ENCODE measurements around the gene ADCY3.

ADCY3 gene

GRCh38 chr2:24875272-24875671 lies 44.8 kb downstream of the ADCY3 start:
- no peak for DNase-seq (ENCODE audit: low read depth in 2 of 2)

- no peak for DNase-seq (ENCODE audit: low read depth in 2 of 2)
Measured at GRCh38 chr2:24874035-24874434, 46.0 kb downstream of the ADCY3 start.

- DNase-seq (ENCODE audit: low read depth in 2 of 2) = no peak
Measured at GRCh38 chr2:24873619-24874018, 46.4 kb downstream of the ADCY3 start.

- DNase-seq (ENCODE audit: low read depth in 2 of 2) = no peak
Measured at GRCh38 chr2:24872344-24873115, 47.5 kb downstream of the ADCY3 start.

GRCh38 chr2:24871852-24872333 lies 48.1 kb downstream of the ADCY3 start:
- no peak for DNase-seq (ENCODE audit: low read depth in 2 of 2)

- DNase-seq (ENCODE audit: low read depth in 2 of 2) = no peak
Measured at GRCh38 chr2:24870891-24871705, 48.9 kb downstream of the ADCY3 start.

GRCh38 chr2:24870440-24870839 lies 49.6 kb downstream of the ADCY3 start:
- DNase-seq (ENCODE audit: low read depth in 2 of 2) = no peak

- no peak for DNase-seq (ENCODE audit: low read depth in 2 of 2)
Measured at GRCh38 chr2:24866946-24867345, 53.1 kb downstream of the ADCY3 start.

- no peak for DNase-seq (ENCODE audit: low read depth in 2 of 2)
Measured at GRCh38 chr2:24863641-24864040, 56.4 kb downstream of the ADCY3 start.

GRCh38 chr2:24861500-24861899 lies 58.5 kb downstream of the ADCY3 start:
- DNase-seq (ENCODE audit: low read depth in 2 of 2) = no peak

GRCh38 chr2:24860631-24861030 lies 59.4 kb downstream of the ADCY3 start:
- no peak for DNase-seq (ENCODE audit: low read depth in 2 of 2)

- DNase-seq (ENCODE audit: low read depth in 2 of 2) = no peak
Measured at GRCh38 chr2:24859968-24860600, 60.0 kb downstream of the ADCY3 start.

- DNase-seq (ENCODE audit: low read depth in 2 of 2) = no peak
Measured at GRCh38 chr2:24858996-24859395, 61.0 kb downstream of the ADCY3 start.

- DNase-seq (ENCODE audit: low read depth in 2 of 2) = no peak
Measured at GRCh38 chr2:24857746-24858145, 62.3 kb downstream of the ADCY3 start.

- no peak for DNase-seq (ENCODE audit: low read depth in 2 of 2)
Measured at GRCh38 chr2:24856791-24857211, 63.2 kb downstream of the ADCY3 start.

GRCh38 chr2:24855726-24856125 lies 64.3 kb downstream of the ADCY3 start:
- DNase-seq (ENCODE audit: low read depth in 2 of 2) = no peak

- DNase-seq (ENCODE audit: low read depth in 2 of 2) = no peak
Measured at GRCh38 chr2:24855022-24855622, 64.9 kb downstream of the ADCY3 start.

GRCh38 chr2:24853996-24854395 lies 66.0 kb downstream of the ADCY3 start:
- DNase-seq (ENCODE audit: low read depth in 2 of 2) = no peak

GRCh38 chr2:24853046-24853445 lies 67.0 kb downstream of the ADCY3 start:
- no peak for DNase-seq (ENCODE audit: low read depth in 2 of 2)

GRCh38 chr2:24852431-24853020 lies 67.5 kb downstream of the ADCY3 start:
- DNase-seq (ENCODE audit: low read depth in 2 of 2) = no peak

- DNase-seq (ENCODE audit: low read depth in 2 of 2) = no peak
Measured at GRCh38 chr2:24852026-24852425, 68.0 kb downstream of the ADCY3 start.

- no peak for DNase-seq (ENCODE audit: low read depth in 2 of 2)
Measured at GRCh38 chr2:24850944-24851343, 69.1 kb downstream of the ADCY3 start.

Data from stimulated activated CD8-positive, alpha-beta memory T cell treated with anti-CD3 and anti-CD28 coated beads, Interleukin-7, amount 100 ng/mL, for 4 hours (primary cell).